ENCODE data around the gene KLRB1.
"Not testable (repeated sequence)": the region's sequence is repeated elsewhere in the genome, so short reads cannot be mapped to it uniquely, and the experiment has no call there.

KLRB1 gene

DNA sequence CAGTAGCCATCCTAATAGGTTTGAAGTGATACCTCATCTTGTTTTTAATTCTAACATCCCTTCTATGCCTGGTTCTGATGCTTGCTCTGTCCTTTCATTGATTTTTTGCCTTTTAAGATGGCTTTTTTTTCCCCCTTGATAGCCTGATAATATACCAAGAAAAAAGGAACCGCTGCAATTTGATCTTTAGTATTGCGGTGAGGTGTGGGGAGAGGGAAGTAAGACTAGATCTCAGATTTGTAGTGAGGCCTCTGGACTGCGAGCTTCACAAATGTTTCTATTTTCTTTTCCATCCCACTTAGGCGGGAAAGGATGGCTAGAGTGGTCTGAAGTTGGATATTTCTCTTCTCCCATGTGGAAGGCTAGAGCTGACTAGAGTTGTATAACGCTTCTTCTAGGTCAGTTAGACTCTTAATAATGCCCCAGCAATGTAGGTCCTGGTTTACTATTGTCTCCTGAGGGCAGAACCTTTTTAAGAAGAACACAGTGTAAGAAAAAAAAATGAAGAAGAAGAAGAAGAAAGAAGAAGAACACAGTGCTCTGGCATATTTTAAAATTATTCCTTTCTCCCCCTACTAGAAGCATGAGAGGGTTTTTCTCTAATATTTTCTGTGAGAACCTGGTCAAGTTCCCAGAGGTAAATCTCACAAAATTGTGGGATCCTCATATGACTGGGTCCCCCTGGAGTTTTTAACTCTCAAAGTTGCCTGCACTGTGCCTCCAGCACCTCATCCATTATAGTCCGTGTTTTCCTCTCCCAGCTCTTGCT is 11.9 kb upstream of the KLRB1 start:
- no peak for DNase-seq

DNA sequence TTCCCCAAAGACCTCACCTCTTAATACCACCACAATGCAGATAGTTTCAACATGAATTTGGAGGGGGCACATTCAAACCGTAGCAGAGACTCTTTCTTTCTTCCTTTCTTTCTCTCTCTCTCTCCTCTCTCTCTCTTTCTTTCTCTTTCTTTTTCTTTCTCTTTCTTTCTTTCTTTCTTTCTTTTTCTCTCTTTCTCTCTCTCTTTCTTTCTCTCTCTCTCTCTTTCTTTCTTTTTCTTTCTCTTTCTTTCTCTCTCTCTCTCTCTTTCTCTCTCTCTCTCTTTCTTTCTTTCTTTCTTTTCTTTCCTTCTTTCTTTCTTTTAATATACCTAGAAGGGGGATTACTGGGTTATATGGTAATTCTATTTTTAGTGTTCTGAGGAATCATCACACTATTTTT is 11.2 kb upstream of the KLRB1 start:
- DNase-seq, result not testable (repeated sequence)

DNA sequence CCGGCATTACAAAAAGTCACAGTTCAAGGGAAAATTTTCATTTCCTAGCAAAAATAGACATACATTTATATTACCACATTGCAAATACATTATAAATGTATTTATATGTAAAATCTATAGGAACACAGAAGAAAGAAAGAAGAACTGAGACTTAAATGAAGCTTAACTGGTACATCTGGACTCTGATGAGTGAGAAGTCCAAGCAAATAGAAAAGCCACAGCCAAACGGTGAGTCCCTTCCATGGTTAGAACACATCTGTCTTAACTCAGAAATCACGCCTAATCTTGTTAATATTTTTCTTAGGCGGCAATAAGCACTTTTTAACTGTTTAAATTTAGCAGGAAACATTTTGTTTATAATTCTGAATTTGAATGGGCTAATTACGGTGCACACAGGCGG is 9.4 kb upstream of the KLRB1 start:
- DNase-seq, result no peak

DNA sequence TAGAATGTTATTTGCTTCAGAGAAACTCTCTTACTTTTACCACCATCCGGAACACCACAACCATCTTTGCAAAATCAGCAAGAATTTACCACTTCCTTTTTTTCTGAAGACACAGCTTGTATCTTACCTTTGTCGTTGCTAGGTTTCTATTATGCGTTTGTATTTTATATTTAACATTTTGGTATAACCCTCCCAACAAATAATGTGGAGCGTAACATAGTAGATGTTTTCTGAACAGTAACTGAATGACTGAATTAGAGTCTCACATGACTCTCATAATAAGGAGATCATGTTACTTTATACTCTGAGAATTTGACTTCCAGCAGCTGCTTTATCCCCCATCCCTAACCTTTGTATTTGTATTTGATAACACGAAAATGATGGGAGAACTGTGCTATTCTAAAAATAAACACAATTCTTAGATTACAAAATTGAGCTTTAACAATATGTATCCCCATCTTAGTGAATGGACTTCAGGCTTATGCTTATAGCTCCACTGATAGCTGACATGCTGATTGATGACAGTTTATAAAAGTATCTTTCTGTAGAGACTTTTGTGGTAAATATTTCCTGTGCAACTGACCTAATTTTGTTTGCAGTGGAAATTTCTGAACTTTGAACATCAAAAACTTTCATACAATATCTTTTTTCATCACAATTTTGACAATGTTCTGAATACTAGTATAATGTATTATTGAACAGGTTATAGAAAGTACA is 7.9 kb upstream of the KLRB1 start:
- no peak for DNase-seq

DNA sequence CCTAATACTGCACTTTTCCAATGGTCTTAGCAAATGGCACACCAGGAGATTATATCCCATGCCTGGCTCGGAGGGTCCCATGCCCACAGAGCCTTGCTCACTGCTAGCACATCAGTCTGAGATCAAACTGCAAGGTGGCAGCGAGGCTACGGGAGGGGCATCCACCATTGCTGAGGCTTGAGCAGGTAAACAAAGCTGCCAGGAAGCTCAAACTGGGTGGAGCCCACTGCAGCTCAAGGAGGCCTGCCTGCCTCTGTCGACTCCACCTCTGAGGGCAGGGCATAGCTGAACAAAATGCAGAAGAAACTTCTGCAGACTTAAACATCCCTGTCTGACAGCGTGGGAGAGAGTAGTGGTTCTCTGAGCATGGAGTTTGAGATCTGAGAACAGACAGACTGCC is 2.9 kb upstream of the KLRB1 start:
- not testable (repeated sequence) for DNase-seq

DNA sequence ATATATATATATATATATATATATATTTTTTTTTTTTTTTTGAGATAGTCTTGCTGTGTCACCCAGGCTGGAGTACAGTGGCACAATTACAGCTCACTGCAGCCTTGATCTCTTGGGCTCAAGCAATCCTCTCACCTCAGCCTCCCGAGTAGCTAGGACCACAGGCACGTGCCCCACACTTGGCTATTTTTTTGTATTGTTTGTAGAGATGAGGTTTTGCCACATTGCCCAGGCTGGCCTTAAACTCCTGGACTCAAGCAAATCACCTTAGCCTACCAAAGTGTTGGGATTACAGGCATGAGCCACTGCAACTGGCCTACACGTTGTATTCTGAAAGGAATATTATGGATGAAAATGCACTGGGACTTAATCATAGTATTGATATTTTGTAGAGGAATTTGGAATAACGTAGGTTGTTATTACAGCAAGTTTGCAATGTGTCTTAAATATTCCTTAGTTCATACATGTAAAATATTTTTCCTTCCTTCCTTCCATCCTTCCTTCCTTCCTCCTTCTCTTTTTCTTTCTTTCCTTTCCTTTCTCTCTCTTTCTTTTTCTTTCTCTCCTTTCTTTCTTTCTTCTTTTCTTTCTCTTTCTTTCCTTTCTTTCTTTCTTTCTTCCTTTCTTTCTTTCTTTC is 862 bp downstream of the KLRB1 start:
- DNase-seq, result no peak

DNA sequence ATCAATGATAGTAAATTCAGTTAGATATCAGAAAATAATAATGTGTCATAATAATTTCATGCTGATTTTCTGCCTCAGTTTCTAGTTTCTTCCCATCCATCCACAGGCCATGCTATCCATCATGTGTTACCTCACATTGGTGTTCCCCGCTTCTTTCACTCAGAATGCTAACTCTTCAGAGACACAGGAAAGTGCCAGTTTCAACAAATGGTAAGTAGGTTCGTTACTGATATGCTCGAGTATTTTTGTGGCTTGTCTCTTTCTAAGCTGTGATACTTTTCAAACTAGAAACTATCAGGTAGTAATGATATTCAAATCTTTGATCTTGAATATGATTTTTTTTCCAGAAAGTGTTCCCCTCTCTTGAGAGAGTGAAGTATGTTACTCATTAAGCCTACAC is 1.5 kb downstream of the KLRB1 start:
- no peak for DNase-seq

- no peak for DNase-seq
Measured at GRCh38 chr12:9605483-9605882, 2.2 kb downstream of the KLRB1 start.

- DNase-seq, result no peak
Measured at GRCh38 chr12:9604287-9604686, 3.4 kb downstream of the KLRB1 start.

DNA sequence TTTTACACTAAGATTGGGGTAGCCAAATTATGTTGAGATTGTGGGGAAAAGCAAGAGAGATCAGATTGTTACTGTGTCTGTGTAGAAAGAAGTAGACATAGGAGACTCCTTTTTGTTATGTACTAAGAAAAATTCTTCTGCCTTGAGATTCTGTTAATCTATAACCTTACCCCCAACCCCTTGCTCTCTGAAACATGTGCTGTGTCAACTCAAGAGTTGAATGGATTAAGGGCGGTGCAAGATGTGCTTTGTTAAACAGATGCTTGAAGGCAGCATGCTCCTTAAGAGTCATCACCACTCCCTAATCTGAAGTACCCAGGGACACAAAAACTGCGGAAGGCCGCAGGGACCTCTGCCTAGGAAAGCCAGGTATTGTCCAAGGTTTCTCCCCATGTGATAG is 7.3 kb downstream of the KLRB1 start:
- DNase-seq, result not testable (repeated sequence)

DNA sequence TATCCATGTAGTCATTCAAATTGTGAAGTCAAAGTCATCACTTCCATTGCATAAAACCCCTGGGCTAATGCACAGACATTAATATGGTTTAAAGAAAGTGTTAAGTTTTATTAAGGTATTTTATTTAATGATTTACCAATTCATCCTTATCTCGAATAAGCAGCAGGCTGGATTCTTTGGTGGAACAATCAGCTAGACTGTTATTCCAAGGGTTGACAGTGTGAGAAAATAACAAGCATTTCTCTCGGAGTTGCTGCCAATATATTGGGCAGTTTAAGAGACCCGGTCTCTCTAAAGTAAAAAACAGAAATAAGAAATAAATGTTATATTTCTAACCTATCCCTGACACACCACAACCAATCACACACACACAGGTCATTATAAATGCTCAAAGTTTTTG is 9.4 kb downstream of the KLRB1 start:
- no peak for DNase-seq

- DNase-seq, result no peak
Measured at GRCh38 chr12:9597365-9597764, 10.4 kb downstream of the KLRB1 start.

DNA sequence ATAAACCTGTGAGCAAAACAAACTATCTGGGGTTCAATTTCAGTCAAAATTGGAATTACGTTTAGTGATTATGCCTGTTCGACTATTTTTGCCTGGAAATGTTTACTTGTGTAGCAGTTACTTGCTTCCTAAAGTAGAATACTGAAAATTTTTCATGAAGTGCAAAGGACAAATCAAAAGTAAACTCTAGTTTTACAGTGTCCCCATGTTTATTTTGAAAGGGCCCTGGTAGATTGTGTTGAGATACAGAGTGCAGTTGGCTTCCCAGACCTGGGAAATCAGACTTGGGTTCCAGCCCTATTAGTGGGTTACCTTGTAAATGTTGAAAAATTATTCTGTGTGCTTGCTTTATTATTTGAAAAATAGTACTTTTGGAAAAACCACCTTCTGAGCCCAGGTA is 17.3 kb downstream of the KLRB1 start:
- no peak for DNase-seq

- no peak for DNase-seq
Measured at GRCh38 chr12:9588749-9589148, 19.0 kb downstream of the KLRB1 start.

- DNase-seq, result no peak
Measured at GRCh38 chr12:9587987-9588600, 19.6 kb downstream of the KLRB1 start.

DNA sequence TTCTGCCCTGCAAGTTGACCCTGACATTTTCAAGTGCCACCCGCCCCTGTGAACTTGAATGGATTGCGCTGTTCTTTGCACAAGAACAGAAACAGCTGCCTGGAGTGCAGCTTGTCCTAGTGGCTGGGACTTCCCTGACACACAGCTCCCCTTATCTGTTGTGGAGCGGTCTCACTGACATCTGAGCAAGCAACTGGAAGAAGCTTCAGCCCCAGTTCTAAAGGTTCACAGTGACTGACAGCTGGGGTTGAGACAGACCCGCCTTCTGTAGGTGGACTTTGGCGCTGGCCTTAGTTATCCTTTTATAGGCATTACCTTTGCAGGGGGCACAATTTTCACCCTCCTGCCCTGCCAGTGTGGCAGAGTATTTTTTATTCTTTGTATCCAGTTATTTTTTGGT is 30.0 kb downstream of the KLRB1 start:
- DNase-seq, result not testable (repeated sequence)

DNA sequence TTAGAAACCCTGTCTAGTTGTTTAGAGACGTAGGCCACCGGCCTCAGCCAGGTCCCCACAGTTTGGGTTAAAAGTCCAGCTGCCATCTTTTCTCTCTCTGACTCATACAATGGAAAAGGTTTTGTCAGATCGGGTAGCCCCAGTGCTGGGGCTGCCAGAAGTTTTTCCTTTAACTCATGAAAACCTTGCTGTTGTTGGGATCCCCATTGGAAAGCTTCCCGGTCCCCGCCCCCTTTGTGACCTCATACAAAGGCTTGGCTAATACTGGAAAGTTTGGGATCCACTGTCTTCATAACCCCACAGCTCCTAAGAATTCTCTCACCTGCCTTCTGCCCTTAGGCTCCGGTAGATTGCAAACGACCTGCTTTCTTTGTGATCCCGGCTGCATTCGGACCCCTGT is 40.6 kb downstream of the KLRB1 start:
- not testable (repeated sequence) for DNase-seq

DNA sequence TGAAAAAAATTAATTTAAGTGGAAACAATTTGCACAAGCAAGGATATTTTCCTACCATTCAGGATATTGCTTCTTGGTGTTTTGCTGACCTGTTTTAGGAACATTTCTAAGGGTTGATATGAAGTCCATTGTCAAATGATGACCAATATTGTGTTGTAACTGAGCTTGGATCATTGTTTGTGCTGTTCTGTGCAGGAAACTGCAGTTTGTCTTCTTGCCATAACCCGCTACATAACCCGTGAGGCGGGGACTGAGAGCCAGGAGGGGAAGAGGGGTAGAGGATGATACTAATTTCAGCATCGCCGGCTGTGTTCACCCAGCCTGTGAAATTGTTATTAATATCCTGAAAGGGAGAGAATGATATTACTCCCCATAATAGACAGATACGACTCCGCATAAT is 41.6 kb downstream of the KLRB1 start:
- not testable (repeated sequence) for DNase-seq

DNA sequence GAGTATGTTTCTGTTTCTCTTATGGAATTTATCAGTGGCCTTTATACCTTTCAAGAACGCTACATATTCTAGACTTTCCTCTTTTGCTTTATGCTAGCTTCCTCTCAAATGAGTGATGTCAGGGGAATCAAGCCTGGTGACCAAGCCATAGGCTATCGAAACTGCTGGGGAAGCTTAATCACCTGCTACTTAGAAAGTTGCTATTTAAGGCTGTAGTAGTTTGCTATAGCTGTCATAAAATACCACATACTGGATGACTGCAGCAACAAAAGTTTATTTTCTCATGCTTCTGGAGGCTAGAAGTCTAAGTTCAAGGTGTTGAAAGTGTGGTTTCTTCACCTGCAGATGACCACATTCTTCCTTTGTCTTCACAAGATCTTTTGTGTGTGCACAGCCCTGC is 43.3 kb downstream of the KLRB1 start:
- not testable (repeated sequence) for DNase-seq

- not testable (repeated sequence) for DNase-seq
Measured at GRCh38 chr12:9562841-9563453, 44.8 kb downstream of the KLRB1 start.

- DNase-seq, result not testable (repeated sequence)
Measured at GRCh38 chr12:9545489-9545888, 62.2 kb downstream of the KLRB1 start.
